Peyer's patch (tissue), 4 donors: ENCODE data around the gene NLGN4X.

ENCODE experiments used
- POLR2A ChIP-seq, 2 donors: fragments of 450-650 bp; IDR thresholded peaks; one replicate each; pipeline ENCODE4 v1.5.1; 2017; ENCODE audit warnings: antibody characterized with exemption in 2 of 2, mild to moderate bottlenecking in 2 of 2, moderate library complexity in 2 of 2
- TF ChIP-seq, protein P1 (sequence below), 6 experiments: fragments of 450-650 bp in 4 of 6; fragments of 200-600 bp in 2 of 6; sonication (generic) in 1 of 6; IDR thresholded peaks; one replicate each; pipeline ENCODE4 v1.5.1; 2017 to 2019; ENCODE audit warnings: antibody characterized with exemption in 6 of 6, mild to moderate bottlenecking in 3 of 6, moderate library complexity in 1 of 6

GRCh38 chrX:6029014-6029413, 199.7 kb downstream of the NLGN4X start:
- TF ChIP-seq, protein P1, sequence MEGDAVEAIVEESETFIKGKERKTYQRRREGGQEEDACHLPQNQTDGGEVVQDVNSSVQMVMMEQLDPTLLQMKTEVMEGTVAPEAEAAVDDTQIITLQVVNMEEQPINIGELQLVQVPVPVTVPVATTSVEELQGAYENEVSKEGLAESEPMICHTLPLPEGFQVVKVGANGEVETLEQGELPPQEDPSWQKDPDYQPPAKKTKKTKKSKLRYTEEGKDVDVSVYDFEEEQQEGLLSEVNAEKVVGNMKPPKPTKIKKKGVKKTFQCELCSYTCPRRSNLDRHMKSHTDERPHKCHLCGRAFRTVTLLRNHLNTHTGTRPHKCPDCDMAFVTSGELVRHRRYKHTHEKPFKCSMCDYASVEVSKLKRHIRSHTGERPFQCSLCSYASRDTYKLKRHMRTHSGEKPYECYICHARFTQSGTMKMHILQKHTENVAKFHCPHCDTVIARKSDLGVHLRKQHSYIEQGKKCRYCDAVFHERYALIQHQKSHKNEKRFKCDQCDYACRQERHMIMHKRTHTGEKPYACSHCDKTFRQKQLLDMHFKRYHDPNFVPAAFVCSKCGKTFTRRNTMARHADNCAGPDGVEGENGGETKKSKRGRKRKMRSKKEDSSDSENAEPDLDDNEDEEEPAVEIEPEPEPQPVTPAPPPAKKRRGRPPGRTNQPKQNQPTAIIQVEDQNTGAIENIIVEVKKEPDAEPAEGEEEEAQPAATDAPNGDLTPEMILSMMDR (IDR thresholded peaks at IDR 0.05) = no peak
- no peak for TF ChIP-seq POLR2A (IDR thresholded peaks at IDR 0.05)
